G401.6 (cell line): Measurements from ENCODE around the gene NUP98.

Experiments
- FAIRE-seq: peaks from 2 replicates; lab custom pipeline; 2012; peaks lifted over from hg19 to GRCh38; lab: Jason Lieb, UNC

NUP98 gene

DNA sequence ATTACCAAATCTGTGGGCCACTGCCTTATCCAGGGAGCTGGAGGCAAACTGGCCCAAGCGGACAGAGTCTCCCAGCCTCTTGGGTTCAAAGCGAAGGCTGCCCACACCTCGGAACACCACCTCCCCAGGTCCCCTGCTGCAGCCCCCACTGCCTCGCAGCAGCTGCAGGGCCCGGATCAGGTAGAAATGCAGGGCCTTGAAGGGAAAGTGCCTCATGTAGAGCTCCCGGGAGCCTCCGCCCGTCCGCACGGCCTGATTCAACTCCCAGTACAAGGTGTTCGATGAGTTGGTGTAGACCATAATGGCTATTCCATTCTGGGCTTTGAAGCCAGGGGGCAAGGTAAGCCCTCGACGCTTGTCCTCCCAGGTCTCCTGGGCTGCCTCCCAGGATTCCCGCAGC, 157.5 kb downstream of the NUP98 start:
- no peak for FAIRE-seq

DNA sequence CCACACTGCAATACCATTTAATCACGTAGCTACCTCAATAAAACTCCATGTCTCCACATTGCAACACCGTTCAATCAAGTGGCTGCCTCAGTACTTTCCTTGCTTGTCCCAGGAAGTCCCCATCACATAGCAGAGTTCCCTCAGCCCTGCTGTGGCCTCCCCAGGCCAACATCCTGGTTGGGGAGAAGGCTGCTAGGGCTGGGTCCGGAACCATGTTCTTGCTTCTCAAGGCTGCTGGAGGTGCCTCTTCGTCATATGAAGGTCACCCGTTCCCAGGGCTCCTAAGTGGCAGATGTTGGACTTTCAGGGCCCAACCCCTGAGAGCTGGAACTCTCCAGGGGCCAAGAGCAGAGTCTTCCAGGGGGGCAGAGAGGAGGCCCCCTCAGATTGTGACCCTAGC, 158.8 kb downstream of the NUP98 start:
- FAIRE-seq: no peak

DNA sequence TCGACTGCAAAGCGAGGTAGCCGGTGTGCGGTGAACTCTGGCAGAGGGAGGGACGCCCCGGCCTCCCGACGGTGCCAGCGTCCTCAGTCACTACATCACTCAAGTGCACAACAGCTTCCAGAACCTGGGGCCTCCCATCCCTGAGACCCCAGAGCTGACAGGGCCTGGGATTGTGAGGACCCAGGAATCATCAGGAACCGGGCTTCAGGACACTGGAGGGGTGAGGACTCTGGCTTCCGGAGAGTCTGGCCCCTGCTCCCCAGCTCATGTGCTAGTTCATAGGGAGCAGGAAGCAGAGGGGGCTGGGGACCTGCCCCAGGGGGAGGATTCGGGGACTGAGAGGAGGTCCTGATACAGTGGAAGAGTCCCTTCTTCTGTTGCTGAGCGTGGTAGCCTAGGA, 160.2 kb downstream of the NUP98 start:
- no peak for FAIRE-seq

DNA sequence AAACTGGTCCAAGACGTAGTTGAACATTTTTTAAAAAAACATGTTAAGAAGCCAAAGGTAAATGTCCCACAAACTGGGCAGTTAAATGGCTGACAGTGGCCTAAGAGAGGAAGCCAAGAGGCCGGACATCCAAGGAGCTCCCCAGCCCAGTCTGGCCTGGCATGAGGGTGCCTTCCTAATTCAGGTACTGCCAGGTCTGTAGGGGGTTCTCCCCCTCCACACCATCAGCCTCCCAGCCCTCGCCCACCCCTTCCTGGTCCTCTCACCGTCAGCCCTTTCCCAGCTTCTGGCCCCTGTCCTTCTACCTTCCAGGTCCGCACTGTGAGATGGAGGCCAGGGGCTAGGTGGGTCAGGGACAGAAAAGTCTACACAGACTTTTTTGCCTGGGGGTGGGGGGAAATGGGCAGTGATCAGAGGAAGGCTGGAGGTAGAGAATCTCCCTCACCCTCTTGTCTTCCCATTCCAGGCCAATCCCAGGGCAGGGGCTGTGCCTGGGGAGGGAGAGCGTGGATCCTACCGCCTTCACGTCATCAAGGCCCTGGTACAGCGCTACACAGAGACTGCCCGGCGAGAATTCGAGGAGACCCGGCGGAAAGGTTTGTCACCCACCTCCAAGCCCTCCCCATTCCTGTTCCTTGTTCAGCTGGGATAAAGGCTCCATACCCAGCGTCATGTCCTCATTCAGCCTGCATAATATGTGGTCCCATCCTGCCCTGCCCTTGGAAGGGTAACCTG, 161.5 kb downstream of the NUP98 start:
- FAIRE-seq: no peak

DNA sequence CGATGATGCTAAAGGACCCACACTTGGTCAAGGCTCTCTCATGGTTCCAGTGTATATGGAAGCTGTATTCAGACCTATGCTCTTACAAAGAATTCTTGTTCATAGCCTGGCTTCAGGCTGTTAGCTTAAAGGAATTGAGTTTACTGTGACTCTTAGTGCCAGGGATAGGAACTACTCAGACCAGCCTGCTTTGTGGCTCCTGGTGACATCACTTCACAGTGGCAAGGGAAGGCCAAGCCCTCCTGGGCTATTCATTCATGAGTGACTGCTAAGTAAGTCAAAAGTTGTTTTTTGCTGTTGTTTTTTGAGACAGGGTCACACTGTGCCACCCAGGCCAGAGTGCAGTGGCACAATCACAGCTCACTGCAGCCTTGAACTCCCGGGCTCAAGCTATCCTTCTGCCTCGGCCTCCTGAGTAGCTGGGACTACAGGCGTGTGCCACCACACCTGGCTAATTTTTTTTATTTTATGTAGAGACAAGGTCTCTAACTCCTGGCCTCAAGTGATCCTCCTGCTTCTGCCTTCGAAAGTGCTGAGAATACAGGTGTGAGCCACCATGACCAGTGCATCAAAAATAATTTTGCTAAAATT, 165.2 kb downstream of the NUP98 start:
- no peak for FAIRE-seq

DNA sequence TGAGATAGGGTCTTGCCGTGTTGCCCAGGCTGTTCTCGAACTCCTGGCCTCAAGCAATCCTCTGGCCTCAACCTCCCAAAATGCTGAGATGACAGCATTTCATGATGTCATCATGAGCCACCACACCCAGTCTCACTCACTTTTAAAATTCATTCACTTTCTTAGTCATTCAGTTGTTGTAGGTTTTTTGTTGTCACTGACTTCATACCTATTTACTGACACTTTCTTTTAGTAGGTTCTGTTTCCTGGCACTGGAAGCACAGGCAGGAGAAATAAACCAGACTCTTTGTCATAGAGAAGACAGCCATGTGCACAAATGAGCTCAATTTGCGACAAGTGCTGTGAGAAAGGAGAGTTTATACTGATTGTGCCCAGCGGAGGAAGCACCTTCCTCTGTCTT, 166.0 kb downstream of the NUP98 start:
- FAIRE-seq: no peak

DNA sequence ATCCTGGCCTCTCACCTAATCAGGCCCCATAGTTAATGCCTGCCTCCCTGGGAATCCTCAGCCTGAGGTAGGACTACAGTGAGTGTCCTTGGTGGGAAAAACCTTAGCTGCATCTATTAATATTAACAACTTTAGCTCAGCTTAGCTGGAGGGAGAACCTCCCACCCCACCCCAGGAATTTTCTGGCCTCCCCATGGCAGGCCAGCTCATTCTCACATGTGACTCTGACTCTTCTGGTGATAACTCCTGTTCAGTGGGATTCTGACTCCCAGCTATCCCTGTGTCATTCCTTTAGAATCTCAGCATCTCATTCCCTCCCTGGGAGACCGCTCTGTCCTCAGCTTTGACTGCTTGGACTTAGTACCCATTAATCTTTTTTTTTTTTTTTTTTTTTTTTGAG, 170.1 kb downstream of the NUP98 start:
- no peak for FAIRE-seq

DNA sequence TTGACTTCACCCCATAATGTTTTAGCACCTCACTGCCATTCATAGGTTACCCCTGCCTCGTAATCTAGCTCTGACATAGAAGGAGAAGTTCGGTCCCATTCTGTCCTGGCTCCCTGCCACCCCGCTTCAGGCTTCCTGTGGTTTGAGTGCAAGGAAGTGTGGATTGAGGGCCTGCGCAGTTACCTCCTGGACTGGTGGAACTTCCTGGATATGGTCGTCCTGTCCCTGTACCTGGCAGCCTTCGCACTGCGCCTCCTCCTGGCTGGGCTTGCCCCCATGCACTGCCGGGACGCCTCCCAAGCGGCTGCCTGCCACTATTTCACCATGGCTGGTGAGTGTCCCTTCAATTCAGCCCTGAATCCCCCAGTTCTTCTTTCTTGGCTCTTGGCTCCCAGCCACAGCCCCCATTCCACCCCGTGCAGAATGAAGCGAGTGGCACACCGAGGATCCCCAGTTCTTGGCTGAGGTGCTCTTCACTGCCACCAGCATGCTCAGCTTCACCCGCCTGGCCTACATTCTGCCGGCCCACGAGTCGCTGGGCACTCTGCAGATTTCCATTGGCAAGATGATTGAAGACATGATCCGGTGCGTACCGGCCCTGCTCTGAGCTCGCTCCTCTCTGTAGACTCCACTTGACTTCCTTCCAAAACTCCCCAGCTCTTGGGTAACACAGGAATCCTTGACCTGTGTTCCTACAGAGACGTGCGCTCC, 170.9 kb downstream of the NUP98 start:
- no peak for FAIRE-seq
